Left ventricle myocardium inferior (tissue), 1 donor: Measurements from ENCODE around the gene KCNH4. TPM values are rescaled to one million over a fixed set of nuclear protein-coding genes. Genes with fewer than 3 reads are reported as not detected.

Source experiments
- DNase-seq: peaks from one replicate; pipeline ENCODE4 v3.0.0-alpha.2; 2020
- H3K27ac ChIP-seq: fragments of 200-600 bp; replicated peaks from 2 replicates; pipeline ENCODE4 v1.8.0; 2021
- H3K27me3 ChIP-seq: fragments of 200-600 bp; 2 replicates; pipeline ENCODE4 v1.8.0; 2021; ENCODE audit warnings: low read depth
- H3K36me3 ChIP-seq: fragments of 200-600 bp; 2 replicates; pipeline ENCODE4 v1.8.0; 2021
- H3K4me1 ChIP-seq: fragments of 200-600 bp; 2 replicates; pipeline ENCODE4 v1.8.0; 2021
- H3K4me3 ChIP-seq: fragments of 200-600 bp; 2 replicates; pipeline ENCODE4 v1.8.0; 2021; ENCODE audit warnings: mild to moderate bottlenecking, moderate library complexity
- H3K9me3 ChIP-seq: fragments of 200-600 bp; replicated peaks from 2 replicates; pipeline ENCODE4 v1.8.0; 2021
- intact Hi-C: fragments of 100-400 bp; cut with micrococcal nuclease; formaldehyde crosslinking; loops from one replicate; pipeline ENCODE4 v1.11.0; 2022
- total RNA-seq: library from RNA; stranded (reverse); fragmentation: NEBNext Ultra II Directional; extraction: Animal tissue kit (Norgen Biotek cat#: 25700); gene quantifications from one replicate; pipeline ENCODE4 v1.2.1, GENCODE V29; 2021
- TF ChIP-seq, protein P1 (sequence below): fragments of 200-600 bp; IDR thresholded peaks from 2 replicates; pipeline ENCODE4 v1.8.0; 2021; ENCODE audit warnings: antibody characterized with exemption, mild to moderate bottlenecking, borderline replicate concordance
- donor health status: DM: no; HTN: yes; CAD: no; lungs with severe emphysema.

KCNH4 gene
- total RNA-seq, 1 donor from 2014 or later: 0.16 TPM

DNA sequence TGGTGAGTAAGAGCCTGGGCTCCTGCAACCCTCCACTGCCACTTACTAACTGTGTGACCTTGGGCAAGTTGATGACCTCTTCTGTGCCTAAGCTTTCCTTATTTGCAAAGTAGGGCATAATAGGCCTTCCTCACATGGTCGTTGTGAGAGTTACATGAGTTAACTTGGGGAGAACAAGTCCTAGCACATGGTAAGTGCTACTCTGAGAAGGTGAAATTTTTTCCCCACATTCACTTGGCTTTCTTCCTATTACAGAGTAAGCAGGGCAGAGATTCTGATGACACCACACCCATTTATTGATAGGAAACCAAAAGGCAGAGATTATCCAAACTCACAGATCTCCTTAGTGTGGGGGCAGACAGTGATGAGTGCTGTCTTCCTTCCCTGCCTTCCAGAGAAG lies 1.6 kb downstream of the KCNH4 start:
- Histone ChIP-seq H3K27me3 (peaks cover 34% of the 10 kb centered on the region), H3K9me3 (no peaks in the 10 kb centered on the region), H3K4me3 (no peak overlapping the region), H3K4me1 (peaks cover 37% of the 10 kb centered on the region), H3K27ac (no peak overlapping the region), H3K36me3 (no peaks in the 10 kb centered on the region)
- intact Hi-C loops: no loop called here
- DNase-seq: no peak
- TF ChIP-seq, protein P1, sequence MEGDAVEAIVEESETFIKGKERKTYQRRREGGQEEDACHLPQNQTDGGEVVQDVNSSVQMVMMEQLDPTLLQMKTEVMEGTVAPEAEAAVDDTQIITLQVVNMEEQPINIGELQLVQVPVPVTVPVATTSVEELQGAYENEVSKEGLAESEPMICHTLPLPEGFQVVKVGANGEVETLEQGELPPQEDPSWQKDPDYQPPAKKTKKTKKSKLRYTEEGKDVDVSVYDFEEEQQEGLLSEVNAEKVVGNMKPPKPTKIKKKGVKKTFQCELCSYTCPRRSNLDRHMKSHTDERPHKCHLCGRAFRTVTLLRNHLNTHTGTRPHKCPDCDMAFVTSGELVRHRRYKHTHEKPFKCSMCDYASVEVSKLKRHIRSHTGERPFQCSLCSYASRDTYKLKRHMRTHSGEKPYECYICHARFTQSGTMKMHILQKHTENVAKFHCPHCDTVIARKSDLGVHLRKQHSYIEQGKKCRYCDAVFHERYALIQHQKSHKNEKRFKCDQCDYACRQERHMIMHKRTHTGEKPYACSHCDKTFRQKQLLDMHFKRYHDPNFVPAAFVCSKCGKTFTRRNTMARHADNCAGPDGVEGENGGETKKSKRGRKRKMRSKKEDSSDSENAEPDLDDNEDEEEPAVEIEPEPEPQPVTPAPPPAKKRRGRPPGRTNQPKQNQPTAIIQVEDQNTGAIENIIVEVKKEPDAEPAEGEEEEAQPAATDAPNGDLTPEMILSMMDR: no peak

DNA sequence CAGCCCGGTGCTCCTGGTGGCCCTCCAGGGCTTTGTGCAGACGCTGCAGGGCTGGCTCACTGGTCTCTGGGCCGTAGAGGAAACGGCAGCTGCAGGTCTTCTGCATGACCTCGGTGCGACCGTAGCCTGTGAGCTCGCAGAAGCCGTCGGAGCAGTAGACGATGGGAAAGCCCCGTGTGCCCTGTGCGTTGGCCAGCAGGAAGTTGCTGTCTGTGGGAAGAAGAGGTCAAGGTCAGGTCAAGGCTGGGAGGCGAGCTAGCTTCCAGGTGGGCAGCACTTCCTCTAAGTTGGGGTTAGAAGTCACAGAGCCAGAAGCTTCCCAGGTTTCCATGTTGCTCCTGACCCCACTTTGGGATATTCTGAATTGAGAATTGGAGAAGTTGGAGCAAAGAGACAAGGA lies 2.1 kb downstream of the KCNH4 start:
- Histone ChIP-seq H3K9me3 (no peaks in the 10 kb centered on the region), H3K4me3 (no peak overlapping the region), H3K4me1 (peaks cover 35% of the 10 kb centered on the region), H3K27ac (no peak overlapping the region), H3K27me3 (peaks cover 34% of the 10 kb centered on the region), H3K36me3 (no peaks in the 10 kb centered on the region)
- DNase-seq: no peak
- intact Hi-C loops: no loop called here
- TF ChIP-seq, protein P1: no peak

DNA sequence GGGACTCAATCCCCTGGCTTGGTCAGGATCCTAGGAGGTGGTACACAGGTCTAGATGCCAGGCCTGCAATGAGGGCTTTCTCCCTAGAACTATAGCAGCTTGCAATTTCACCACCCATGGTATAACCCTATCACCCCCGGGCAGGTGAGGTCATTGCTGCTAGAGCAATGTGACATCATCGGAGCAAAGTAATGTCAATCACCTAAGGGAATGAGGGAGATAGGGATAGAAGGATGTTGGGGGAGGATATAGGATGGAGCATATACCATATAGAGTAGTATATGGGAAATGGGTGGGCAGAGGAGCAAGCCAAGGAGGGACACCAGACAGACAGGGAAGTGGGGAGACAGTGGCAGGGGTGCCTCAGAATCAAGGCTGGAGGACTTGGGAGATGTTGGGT lies 3.3 kb downstream of the KCNH4 start:
- Histone ChIP-seq H3K4me3 (no peak overlapping the region), H3K27ac (no peak overlapping the region), H3K4me1 (peaks cover 25% of the 10 kb centered on the region), H3K36me3 (no peaks in the 10 kb centered on the region), H3K27me3 (peaks cover 34% of the 10 kb centered on the region), H3K9me3 (no peaks in the 10 kb centered on the region)
- no peak for DNase-seq
- intact Hi-C loops: no loop called here
- TF ChIP-seq, protein P1: no peak

DNA sequence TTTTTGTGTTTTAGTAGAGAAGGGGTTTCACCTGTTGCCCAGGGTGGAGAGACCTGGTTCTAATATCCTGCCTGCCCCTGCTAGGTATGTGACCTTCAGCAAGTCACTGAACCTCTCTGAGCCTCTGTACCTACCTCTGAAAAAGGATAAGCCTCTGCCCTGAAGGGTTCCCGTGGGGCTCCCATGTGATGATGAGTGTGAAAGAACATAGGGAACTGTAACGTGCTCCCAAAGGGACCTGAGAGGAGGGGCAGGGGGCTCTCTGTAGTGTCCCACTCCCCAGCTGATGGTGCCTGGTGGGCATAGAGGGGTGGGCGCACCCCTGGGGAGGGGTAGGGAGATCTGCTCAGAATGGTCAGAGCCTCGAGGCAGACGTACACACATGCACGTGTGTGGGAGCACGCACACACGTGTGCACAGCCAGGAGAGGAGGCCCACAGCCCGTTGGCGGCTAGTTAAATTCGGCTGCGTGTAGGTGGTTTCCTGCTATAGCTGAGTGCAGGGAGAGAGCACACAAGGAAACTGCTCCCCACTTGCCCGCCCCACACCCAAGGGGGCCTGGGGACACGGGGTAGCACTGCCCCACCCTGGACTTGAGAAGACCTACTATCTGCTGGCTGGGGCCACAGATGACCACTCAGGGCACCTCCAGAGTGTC lies 6.7 kb downstream of the KCNH4 start:
- Histone ChIP-seq H3K36me3 (no peaks in the 10 kb centered on the region), H3K4me3 (no peak overlapping the region), H3K27me3 (peaks cover 3% of the 10 kb centered on the region), H3K4me1 (no peaks in the 10 kb centered on the region), H3K9me3 (no peaks in the 10 kb centered on the region), H3K27ac (no peak overlapping the region)
- DNase-seq: no peak
- TF ChIP-seq, protein P1: no peak
- intact Hi-C loops: no loop called here

DNA sequence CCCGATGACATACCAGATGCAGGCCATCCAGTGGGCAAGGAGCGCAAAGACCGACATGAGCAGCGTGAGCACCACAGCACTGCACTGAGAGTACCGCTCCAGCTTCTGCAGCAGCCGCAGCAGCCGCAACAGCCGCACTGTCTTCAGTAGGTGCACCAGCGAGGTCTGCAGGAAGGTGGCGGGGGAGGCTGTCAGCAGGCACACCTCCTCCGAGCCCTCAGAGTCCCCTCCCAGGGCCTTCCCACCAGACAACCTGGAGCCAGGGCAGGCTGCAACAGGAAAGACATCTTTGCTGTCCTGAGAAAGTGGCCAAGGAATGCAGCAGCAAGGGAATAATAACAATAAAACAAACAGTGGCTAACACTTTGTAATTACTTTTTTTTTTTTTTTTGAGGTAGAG lies 9.1 kb downstream of the KCNH4 start:
- no peaks in the 10 kb centered on the region for H3K27me3 ChIP-seq
- H3K27ac ChIP-seq: peak overlapping the region; percentile 25
- H3K4me1 ChIP-seq: no peaks in the 10 kb centered on the region
- no peak for DNase-seq
- TF ChIP-seq, protein P1: peak; percentile 21
- no peaks in the 10 kb centered on the region for H3K36me3 ChIP-seq
- no peaks in the 10 kb centered on the region for H3K9me3 ChIP-seq
- intact Hi-C loops: no loop called here
- no peak overlapping the region for H3K4me3 ChIP-seq
